ENCODE data around the gene ODC1.
"Not testable (repeated sequence)": the region's sequence is repeated elsewhere in the genome, so short reads cannot be mapped to it uniquely, and the experiment has no call there.

The ODC1 gene

DNA sequence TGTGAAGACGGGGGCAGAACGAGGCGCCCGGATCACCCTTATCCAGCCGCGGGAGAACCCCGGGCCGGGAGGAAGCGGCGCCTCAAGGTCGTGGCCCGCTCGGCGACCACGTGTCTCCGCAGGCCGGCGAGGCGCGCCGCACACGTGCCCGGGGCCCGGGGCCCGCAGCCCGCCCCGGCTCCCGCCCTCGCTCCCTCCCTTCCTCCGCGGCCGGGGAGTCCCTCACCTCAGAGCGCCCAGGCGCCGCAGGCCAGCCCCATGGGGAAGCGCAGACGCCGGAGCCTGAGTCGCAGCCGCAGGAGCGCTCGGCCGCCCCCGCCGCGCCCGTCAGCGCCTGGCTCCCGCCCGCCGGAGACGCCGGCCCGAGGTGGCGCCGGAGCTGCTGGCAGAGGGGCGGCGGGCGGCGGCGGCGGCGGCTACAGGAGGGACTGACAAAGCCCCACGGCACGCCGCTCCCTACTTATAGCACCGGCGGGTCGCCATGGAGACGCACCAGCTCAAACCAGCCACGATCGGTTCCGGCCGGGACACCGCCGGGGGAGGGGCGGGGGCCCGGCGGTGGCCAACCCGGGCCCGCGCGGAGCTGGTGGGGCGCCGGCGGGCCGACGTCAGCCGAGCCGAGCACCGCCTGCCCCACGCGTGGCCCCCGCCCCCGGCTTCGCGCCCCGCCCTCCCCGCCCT is at the start of gene ODC1:
TSS of gene ODC1 (minus strand) at position 433 of the 681 bp plus-strand sequence. CDS start 3,295 bp downstream, outside the sequence.
- DNase-seq, result peak; percentile 96 to 99 (median 98)

DNA sequence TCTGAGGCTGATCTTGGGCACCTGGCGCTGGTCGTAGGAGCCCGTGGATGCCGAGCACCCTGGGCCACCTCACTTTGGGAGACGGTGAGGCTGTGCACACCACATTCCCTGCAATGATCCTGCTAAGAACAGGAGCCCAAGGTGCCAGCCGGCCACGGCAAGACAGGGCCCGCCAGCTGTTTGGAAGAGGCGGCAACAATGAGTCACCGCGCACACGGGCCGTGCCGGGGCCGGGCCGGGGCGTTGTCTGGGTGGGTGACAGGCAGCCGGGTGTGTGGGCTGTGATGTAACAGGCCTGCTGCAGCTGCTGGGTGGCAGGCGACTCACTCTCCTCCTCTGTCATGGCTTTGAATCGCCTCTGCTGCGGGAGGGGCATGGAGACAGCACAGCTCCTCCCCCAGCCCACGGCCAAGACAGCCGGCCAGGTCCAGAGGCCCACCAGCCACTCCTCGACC is 49.7 kb upstream of the ODC1 start:
- DNase-seq, result no peak

DNA sequence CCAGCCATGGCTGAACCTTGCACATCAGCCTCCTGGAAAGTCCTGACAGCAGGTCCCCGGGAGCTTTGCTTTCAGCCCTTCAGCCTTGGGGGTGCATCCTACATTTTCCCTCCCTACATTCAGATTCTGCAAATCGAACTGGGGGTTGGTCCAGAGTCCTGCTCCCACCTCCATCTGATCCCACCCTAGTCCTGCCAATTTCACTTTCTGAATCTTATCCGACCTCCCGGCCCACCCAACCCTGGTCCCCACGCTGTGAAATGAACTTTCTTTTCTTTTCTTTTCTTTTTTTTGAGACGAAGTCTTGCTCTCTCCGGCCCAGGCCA is 47.8 kb upstream of the ODC1 start:
- DNase-seq, result no peak

GRCh38 chr2:10495311-10495987 is 47.3 kb upstream of the ODC1 start:
- DNase-seq, result no peak

DNA sequence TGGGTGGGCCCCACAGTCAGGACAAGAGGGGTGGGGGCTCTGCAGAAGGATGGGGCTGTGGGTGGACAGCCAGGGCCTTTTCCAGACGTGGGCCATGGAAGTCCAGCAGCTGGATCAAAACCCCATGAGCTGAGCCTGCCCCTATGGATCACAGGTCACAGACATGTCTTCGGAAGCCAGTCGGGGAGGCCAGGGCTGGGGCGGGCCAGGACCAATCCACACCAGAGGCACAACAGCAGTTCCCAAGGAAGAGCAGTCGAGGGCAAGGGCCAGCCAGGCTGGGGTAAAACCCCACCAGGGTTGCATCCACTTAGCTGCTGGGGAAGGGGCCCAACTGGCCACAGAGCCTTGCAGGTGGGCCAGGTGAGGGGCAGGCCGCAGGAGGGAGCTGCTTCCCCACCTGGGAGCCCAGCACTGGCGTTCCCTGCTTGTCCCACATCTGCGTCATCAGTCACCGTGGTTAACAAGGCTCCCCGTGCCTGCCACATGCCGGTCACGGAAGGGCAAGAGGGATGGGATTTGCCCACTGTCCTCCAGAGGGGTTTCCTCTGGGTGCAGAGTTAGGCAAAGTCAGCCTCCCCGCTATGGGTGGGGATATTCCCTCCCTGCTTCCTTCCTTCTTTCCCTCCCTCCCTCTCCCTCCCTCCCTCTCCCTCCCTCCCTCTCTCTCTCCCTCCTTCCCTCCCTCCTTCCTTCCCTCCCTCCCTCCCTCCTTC is 46.4 kb upstream of the ODC1 start:
- DNase-seq, result no peak

- peak in 4 of 6 experiments; percentile 9 to 45 (median 34) for DNase-seq
Measured at GRCh38 chr2:10493634-10494281, 45.6 kb upstream of the ODC1 start.

DNA sequence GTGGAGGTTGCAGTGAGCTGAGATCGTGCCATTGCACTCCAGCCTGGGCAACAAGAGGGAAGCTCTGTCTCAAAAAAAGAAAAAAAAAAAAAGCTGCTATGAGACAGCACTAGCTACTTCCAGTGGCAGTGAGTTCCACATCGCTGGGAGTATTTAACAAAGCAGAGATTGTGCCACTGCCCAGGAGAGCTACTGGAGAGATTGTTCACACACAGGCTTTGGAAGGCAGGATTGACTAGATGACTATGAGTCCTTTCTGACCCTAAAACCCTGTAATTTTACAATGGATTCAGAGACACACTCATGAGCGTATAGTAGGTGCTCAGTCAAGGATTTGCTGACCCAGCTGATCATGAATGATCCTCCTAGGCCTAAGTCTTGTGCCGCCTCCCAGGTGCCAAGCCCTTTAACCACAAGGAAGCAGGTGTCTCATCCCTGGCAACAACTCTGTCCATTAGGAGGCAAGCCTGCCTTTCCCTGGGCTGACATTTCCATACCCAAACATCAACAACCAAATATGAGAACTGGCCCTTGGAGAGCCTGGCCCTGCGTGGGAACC is 45.0 kb upstream of the ODC1 start:
- DNase-seq, result no peak

DNA sequence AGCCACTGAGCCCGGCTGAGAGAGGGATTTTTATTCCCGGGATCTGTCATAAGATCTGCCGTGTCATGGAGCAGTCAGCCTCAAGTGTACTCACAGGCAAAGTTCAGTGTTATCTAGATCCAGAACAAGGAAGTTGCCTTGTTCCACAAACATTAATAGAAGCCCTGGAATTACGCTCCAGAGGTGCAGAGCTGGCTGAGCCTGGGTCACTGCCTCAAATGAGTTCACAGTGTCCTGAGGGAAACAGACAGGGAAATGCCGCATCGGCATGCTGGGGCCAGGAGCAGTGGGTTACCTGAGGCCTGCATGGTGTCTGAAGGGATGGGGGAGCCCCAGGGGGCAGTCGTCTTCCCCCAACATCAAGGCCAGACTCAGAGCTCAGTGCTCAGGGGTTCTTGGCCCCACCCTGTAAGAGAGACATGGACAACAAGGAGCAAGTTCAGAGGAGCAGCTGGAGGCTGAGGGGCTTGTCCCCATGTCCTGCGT is 42.7 kb upstream of the ODC1 start:
- no peak for DNase-seq

DNA sequence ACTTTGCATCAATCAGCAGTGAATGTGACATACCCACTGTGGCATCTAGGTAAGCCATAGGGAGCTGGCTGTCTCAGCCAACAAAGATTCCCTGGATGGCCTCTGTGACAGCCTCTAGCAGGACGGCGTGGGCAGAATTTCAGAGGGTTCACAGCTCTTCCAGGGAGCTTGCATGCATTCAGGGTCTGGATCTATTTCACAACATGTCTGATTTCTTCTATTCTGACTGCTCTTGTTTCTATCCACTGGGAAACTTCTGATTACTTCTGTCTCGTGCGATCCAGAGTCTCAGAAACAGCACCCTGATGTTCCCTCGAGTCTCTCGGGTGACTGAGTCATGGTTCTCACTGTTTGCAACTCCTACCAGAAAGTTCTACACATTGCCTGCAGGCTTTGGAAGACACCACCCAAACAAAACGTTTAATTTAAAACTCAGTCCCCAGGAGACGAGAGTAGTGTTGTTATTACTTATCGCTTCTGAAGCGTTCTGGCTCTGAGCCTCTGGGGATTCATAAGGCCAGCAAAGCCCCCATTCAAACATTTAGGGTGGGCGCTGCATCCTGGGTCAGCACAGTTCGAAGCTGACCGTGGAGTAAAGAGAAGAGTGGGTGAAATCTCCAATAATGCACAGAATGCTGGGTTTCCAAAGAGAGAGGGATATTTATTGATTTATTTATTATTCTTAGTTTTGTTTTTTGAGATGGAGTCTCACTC is 41.9 kb upstream of the ODC1 start:
- DNase-seq, result no peak

DNA sequence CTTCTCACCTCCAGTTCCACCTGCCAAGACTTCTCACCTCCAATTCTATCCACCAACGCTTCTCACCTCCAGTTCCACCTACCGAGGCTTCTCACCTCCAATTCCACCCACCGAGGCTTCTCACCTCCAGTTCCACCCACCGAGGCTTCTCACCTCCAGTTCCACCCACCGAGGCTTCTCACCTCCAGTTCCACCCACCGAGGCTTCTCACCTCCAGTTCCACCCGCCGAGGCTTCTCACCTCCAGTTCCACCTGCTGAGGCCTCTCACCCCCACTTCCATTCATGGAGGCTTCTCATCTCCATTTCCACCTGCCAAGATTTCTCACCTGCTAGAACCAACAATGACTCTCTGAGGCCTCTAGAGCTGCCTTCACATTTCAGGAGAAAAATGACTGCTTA is 40.0 kb upstream of the ODC1 start:
- not testable (repeated sequence) for DNase-seq

DNA sequence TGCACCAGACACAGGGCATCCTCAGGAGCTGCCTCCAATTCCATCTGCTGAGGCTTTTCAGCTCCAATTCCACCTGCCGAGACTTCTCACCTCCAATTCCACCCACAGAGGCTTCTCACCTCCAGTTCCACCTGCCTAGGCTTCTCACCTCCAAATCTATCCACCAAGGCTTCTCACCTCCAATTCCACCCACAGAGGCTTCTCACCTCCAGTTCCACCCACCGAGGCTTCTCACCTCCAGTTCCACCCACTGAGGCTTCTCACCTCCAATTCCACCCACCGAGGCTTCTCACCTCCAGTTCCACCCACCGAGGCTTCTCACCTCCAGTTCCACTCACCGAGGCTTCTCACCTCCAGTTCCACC is 39.6 kb upstream of the ODC1 start:
- DNase-seq, result not testable (repeated sequence)

GRCh38 chr2:10487081-10487740 is 39.1 kb upstream of the ODC1 start:
- no peak for DNase-seq

GRCh38 chr2:10486601-10487079 is 38.5 kb upstream of the ODC1 start:
- DNase-seq, result no peak

GRCh38 chr2:10486091-10486490 is 38.0 kb upstream of the ODC1 start:
- DNase-seq, result no peak

DNA sequence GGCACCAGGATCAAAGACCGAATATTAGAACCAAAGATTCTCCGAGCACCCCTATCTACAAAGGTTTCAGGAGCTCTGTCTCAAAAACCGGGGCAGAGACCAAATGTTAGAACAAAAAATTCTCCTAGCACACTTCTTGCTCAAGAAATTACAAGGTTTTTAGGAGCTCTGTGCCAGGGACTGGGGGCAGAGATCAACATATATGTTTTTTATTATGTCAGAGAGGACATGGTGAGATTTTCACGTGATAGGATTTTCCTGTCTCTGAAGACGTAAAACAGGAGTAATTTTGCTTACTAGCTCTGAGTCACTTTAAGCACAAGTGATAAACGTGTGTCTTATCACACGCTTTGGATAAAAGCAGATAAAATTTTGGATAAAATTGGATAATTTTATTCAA is 34.8 kb upstream of the ODC1 start:
- DNase-seq, result no peak

- DNase-seq, result no peak
Measured at GRCh38 chr2:10482460-10482859, 34.3 kb upstream of the ODC1 start.

DNA sequence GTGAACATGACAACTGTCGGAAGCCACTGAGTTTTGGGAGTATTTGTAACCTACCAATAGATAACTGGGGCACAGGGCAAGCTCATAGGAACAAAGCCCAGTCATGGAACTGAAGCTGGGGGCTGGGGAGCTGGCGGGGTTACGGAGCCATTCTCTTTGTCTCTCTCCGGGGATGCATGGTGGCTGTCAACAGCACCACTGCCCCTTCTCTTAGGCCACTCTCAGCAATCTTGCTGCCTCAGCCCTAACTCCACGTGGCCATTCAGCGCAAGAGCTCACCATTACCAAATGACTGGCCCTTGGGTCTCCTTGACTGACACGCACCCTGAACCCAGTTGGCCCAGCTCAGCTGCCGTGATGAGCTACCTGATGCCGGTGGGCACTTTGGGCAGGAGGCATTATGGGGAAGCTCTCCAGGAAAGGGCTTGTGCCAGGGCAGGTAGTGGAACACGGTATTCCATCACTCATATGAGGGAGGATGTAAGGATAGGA is 33.6 kb upstream of the ODC1 start:
- no peak for DNase-seq

DNA sequence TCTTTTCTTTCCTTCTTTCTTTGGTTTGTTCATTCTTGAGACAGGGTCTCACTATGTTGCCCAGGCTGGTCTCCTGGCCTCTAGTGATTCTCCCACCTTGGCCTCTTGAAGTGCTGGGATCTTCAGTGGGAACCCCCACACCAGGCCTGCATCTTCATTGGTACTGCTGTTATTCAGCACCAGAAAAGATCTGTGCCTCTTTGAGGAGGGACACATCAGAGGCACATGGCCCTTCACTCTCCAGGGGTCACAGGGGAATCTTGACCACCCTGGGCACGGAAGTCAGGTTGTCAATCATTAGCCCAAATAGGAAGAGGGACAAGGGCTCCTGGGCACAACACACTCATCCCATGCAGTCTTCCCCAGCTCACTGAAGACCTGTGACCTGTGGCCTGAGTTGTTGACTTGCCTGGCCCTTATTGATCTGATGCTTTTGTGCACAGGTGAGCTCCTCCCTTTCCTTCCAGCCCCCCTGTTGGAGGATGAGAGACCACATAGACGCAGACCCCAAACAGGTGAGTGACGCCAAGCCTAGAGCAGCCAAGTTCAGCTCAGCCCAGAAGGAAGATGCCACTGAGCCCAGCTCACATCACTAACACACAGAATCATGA is 33.0 kb upstream of the ODC1 start:
- no peak for DNase-seq

DNA sequence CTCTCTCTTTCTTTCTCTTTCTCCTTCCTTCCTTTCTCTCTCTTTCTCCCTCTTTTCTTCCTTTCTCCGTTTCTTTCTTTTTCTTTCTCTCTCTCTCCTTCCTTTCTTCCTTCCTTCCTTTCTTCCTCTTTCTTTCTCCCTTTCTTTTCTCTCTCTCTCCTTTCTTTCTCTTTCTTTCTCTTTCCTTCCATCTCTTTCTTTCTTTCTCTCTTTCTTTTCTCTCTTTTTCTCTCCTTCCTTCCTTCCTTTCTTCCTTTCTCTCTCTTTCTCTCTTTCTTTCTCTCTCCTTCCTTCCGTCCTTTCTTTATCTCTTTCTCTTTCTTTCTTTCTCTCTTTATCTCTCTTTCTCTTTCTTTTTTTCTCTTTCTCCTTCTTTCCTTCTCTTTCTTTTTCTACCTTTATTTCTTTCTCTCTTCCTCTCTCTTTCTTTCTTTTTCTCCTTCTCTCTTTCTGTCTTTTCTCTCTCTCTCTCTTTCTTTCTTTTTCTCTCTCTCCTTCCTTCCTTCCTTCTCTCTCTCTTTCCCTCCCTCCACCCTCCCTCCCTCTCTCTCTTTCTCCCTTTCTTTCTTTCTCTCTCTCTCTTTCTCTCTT is 32.3 kb upstream of the ODC1 start:
- no peak for DNase-seq

DNA sequence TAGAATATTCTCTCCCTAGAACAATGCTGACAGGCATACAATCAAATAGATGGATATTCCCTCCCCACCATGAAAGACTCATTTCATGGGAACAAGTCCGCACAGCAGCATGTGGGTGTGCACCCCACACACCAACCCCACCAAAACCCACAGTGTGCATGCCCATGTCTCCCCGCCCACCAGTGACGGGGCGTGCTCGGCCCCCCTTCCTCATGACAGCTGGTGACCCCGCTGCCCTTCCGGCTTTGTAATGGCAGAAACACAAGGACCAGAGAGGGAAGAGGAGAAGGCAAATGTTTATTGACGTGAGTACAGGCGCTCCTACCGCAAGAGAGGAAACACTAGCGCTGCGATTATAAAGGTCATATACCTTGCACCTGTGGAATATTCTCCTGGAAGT is 30.8 kb upstream of the ODC1 start:
- no peak for DNase-seq

DNA sequence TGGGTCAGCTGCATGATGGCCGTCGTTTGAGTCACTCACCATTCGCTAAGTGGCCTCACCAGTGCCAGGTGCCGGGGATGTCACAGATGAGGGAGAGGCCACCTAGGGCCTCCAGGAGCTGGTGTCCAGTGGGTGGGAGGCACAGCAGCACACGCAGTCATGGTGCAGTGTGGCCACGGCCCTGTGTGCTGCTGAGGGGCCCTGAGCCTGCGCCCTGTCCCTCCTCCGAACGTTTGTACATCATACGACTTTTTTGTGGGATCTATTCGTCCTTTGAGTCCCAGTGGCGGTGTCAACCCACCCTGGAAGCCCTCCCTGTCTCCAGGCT is 30.1 kb upstream of the ODC1 start:
- DNase-seq, result no peak

All from stimulated activated naive CD4-positive, alpha-beta T cell (primary cell).